ENCODE results near the gene NUP155.

DNA sequence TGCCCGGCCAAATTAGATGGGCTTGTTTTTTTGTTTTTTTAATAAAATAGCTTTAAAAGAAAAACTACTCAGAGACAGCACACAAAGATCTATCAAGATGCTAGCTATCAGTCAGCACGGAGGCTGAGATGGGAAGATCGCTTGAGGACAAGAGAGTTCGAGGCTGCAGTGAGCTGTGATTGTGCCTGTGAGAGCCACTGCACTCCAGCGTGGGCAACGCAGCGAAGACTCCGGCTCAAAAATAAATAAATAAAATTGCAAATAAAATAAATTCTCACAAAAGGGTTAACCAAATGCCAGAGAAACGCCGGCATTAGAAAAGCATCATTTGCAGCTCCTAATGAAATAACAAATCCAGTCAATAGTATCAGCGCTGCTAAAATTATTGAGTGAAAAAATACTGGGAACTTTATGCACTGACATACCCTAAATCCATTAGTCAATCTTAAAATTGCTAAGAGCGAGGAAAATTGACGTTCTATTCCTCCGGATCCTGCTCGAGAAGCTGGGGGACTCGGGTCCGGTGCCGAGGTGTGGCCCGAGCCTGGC is 122.4 kb downstream of the NUP155 start:
- TF ChIP-seq, protein P1, sequence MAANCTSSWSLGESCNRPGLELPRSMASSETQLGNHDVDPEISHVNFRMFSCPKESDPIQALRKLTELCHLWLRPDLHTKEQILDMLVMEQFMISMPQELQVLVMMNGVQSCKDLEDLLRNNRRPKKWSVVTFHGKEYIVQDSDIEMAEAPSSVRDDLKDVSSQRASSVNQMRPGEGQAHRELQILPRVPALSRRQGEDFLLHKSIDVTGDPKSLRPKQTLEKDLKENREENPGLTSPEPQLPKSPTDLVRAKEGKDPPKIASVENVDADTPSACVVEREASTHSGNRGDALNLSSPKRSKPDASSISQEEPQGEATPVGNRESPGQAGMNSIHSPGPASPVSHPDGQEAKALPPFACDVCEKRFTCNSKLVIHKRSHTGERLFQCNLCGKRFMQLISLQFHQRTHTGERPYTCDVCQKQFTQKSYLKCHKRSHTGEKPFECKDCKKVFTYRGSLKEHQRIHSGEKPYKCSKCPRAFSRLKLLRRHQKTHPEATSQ (tag by site-specific recombination; IDR thresholded peaks at IDR 0.05): no peak
- no peak for TF ChIP-seq CTCF (tag by site-specific recombination; IDR thresholded peaks at IDR 0.05)
- no peak for TF ChIP-seq HOXA7 (CRISPR knock-in tag; IDR thresholded peaks at IDR 0.05; ENCODE audit: borderline replicate concordance)
- TF ChIP-seq ZNF76 (tag by site-specific recombination; IDR thresholded peaks at IDR 0.05; ENCODE audit: borderline replicate concordance, low read depth): no peak
- TF ChIP-seq TSHZ1 (tag by site-specific recombination; IDR thresholded peaks at IDR 0.05; ENCODE audit: borderline replicate concordance): no peak
- TF ChIP-seq, protein P2, sequence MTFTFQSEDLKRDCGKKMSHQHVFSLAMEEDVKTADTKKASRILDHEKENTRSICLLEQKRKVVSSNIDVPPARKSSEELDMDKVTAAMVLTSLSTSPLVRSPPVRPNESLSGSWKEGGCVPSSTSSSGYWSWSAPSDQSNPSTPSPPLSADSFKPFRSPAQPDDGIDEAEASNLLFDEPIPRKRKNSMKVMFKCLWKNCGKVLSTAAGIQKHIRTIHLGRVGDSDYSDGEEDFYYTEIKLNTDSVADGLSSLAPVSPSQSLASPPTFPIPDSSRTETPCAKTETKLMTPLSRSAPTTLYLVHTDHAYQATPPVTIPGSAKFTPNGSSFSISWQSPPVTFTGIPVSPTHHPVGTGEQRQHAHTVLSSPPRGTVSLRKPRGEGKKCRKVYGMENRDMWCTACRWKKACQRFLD (tag by site-specific recombination; IDR thresholded peaks at IDR 0.05): no peak
- TF ChIP-seq ZNF530 (tag by site-specific recombination; IDR thresholded peaks at IDR 0.05; ENCODE audit: low read depth): no peak
- no peak for TF ChIP-seq ZNF37A (tag by site-specific recombination; IDR thresholded peaks at IDR 0.05)
